Adrenal gland (tissue), 12 donors: ENCODE data around the gene FOXJ2. TPM values are rescaled to one million over a fixed set of nuclear protein-coding genes. Genes with fewer than 3 reads are reported as not detected.

Experiments used
- DNase-seq, 7 donors: peaks; one replicate each; pipeline ENCODE4 v3.0.0-alpha.2; 2019 to 2020
- H3K27ac ChIP-seq, 5 donors: fragments of 200-600 bp; sonication (generic) in 4 of 5; 1 replicate in 3 of 5; 2 replicates in 2 of 5; pipeline versions ENCODE4 v1.5.1 to v1.8.0; 2016 to 2020; ENCODE audit warnings: mild to moderate bottlenecking in 1 of 5
- H3K27me3 ChIP-seq: fragments of 200-600 bp; 2 replicates; pipeline ENCODE4 v1.8.0; 2021
- H3K36me3 ChIP-seq, 2 donors: fragments of 200-600 bp; replicated peaks in 1 of 2; 1 replicate in 1 of 2; 2 replicates in 1 of 2; pipeline versions ENCODE4 v1.5.1 to v1.8.0; 2018 to 2022
- H3K4me1 ChIP-seq, 2 donors: fragments of 200-600 bp; replicated peaks in 1 of 2; 1 replicate in 1 of 2; 2 replicates in 1 of 2; pipeline versions ENCODE4 v1.5.1 to v1.8.0; 2018 to 2021
- H3K4me3 ChIP-seq, 4 donors: fragments of 200-600 bp; sonication (generic) in 3 of 4; one replicate each; pipeline ENCODE4 v1.5.1; 2016 to 2018
- H3K9me3 ChIP-seq, 3 donors: fragments of 200-600 bp; sonication (generic) in 1 of 3; replicated peaks in 1 of 3; 1 replicate in 2 of 3; 2 replicates in 1 of 3; pipeline versions ENCODE4 v1.5.1 to v1.8.0; 2016 to 2021
- POLR2A ChIP-seq, 2 donors: fragments of 450-650 bp; IDR thresholded peaks; one replicate each; pipeline ENCODE4 v1.6.1; 2017; ENCODE audit warnings: antibody characterized with exemption in 2 of 2, mild to moderate bottlenecking in 2 of 2, moderate library complexity in 1 of 2
- WGBS, 4 donors: extraction: QIAGEN DNeasy Blood & Tissue Kit in 2 of 4; methylation state at CpG; one replicate each; pipeline versions ENCODE4 v1.1.5 to v1.1.7; 2013 to 2017; 5-methylcytosine and 5-hydroxymethylcytosine counted together
- intact Hi-C, 2 donors: fragments of 100-400 bp; cut with DNase I; formaldehyde crosslinking; loops; one replicate each; pipeline versions ENCODE4 v1.14.1 to v1.15.0; 2022 to 2023
- polyA plus RNA-seq, 3 donors: library from polyadenylated mRNA; stranded (reverse); fragments of 200-250 nt in 2 of 3; fragments of 350-450 nt in 1 of 3; fragmentation: Illumina TruSeq in 1 of 3; extraction: RNeasy Lipid Tissue Mini Kit (QIAGEN cat#74804) in 1 of 3; gene quantifications; one replicate each; pipeline ENCODE4 v1.2.3, GENCODE V29; 2013 to 2014
- total RNA-seq, 9 donors: library from RNA; depleted of rRNA in 4 of 9; stranded (reverse); fragments of >200 nt in 4 of 9; fragments of 120-200 nt in 1 of 9; fragmentation: NEBNext Ultra II Directional in 1 of 9; extraction: Animal tissue kit (Norgen Biotek cat#: 25700) in 1 of 9; gene quantifications; one replicate each; pipeline versions ENCODE4 v1.1.0 to v1.2.4, GENCODE V29; 2013 to 2023
- TF ChIP-seq, protein P1 (sequence below), 6 experiments: fragments of 450-650 bp in 4 of 6; fragments of 200-600 bp in 2 of 6; sonication (generic) in 1 of 6; IDR thresholded peaks; 1 replicate in 5 of 6; 2 replicates in 1 of 6; pipeline versions ENCODE4 v1.5.1 to v1.8.0; 2016 to 2021; ENCODE audit warnings: antibody characterized with exemption in 6 of 6, mild to moderate bottlenecking in 2 of 6, moderate library complexity in 1 of 6
- donor health status: healthy with polysubstance abuse.
- donor health status: Bipolar disorder and iron deficiency.
- donor health status: DM: yes; HTN: yes; CAD: no.
- donor health status: DM: no; HTN: no; CAD: no.
- donor health status: DM: no; HTN: no; CAD: no.
- donor health status: DM: yes; HTN: yes; CAD: no.

FOXJ2 gene
- total and polyA plus RNA-seq, 12 donors, result 7.1 to 20.8 (median 12.8) TPM

DNA sequence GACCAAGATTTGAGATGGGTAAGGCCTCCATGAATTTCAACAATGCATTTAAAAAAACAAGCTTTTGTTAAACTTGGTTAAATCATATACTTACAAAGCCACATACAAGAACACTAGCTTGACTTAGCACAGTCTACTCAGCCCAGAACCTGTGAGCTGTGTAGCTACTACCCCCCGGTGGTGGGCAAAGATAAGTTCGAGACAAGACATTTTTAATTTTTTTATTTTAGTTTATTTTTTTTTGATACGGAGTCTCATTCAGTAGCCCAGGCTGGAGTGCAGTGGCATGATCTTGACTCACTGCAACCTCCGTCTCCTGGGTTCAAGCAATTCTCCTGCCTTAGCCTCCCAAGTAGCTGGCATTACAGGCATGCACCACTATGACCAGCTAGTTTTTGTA, 45.9 kb downstream of the FOXJ2 start:
- Histone ChIP-seq H3K27me3 (no peaks in the 10 kb centered on the region), H3K4me1 (peaks cover 15 to 22% of the 10 kb centered on the region in 2 donors), H3K9me3 (no peaks in the 10 kb centered on the region), H3K4me3 (no peak overlapping the region), H3K27ac (no peak overlapping the region), H3K36me3 (no peaks in the 10 kb centered on the region)
- no peak for TF ChIP-seq POLR2A (IDR thresholded peaks at IDR 0.05)
- TF ChIP-seq, protein P1, sequence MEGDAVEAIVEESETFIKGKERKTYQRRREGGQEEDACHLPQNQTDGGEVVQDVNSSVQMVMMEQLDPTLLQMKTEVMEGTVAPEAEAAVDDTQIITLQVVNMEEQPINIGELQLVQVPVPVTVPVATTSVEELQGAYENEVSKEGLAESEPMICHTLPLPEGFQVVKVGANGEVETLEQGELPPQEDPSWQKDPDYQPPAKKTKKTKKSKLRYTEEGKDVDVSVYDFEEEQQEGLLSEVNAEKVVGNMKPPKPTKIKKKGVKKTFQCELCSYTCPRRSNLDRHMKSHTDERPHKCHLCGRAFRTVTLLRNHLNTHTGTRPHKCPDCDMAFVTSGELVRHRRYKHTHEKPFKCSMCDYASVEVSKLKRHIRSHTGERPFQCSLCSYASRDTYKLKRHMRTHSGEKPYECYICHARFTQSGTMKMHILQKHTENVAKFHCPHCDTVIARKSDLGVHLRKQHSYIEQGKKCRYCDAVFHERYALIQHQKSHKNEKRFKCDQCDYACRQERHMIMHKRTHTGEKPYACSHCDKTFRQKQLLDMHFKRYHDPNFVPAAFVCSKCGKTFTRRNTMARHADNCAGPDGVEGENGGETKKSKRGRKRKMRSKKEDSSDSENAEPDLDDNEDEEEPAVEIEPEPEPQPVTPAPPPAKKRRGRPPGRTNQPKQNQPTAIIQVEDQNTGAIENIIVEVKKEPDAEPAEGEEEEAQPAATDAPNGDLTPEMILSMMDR (IDR thresholded peaks at IDR 0.05), result peak in 5 of 6 experiments; percentile 27 to 55 (median 40)
- peak in 5 of 7 donors; percentile 33 to 54 (median 43) for DNase-seq
- intact Hi-C loops, result no loop called here
- 17 to 27% (median 18%) methylated on average over 4 of the region's 4 CpGs for WGBS, 4 donors

DNA sequence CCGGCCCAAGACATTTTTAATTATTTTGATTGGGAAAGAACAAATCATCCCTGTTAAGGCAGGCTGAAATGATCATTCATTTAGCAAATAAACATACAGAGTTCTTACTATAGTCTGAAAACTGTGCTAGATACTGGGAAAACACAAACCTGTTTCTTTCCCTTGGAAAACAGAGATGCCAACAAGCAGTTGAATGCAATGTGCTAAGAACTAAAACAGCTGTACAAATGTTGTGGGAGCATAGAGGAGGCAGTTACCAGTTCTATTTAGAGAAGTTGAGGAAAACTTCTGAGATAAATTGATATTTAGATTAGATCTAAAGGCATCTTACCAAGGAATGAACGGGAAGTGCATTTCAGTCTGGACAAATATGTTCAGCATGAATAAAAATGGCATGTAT, 46.4 kb downstream of the FOXJ2 start:
- no peak for DNase-seq
- H3K4me3 ChIP-seq, result no peak overlapping the region
- intact Hi-C loops, result no loop called here
- H3K27me3 ChIP-seq, result no peaks in the 10 kb centered on the region
- H3K4me1 ChIP-seq, result peaks cover 15 to 28% of the 10 kb centered on the region in 2 donors
- WGBS, 4 donors, result 67 to 83% (median 78%) methylated on average over 2 of the region's 2 CpGs
- no peaks in the 10 kb centered on the region for H3K36me3 ChIP-seq
- H3K27ac ChIP-seq, result no peak overlapping the region
- TF ChIP-seq POLR2A (IDR thresholded peaks at IDR 0.05), result no peak
- TF ChIP-seq, protein P1 (IDR thresholded peaks at IDR 0.05), result no peak
- no peaks in the 10 kb centered on the region for H3K9me3 ChIP-seq

DNA sequence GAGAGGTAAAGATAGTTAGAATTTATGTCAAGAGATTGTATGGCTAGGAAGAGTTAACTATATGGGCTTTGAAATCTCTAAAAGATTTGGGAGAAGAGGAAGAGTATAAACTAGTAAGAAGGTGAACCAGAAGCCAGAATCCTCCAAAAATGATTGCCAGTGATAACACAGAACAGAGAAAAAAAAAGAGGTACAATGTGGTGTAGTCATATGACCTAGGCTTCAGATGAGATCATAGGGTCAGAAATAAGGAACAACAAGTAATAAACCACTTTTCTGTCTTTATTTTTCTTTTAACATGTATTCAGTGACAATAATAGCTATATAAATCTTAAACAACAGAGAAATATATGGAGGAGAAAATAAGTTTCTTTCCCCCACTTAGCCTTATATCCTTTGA, 47.6 kb downstream of the FOXJ2 start:
- no peaks in the 10 kb centered on the region for H3K27me3 ChIP-seq
- intact Hi-C loops, result no loop called here
- H3K4me3 ChIP-seq, result no peak overlapping the region
- no peaks in the 10 kb centered on the region for H3K9me3 ChIP-seq
- DNase-seq, result no peak
- no peak overlapping the region for H3K27ac ChIP-seq
- H3K4me1 ChIP-seq, result peaks cover 15 to 36% of the 10 kb centered on the region in 2 donors
- no peaks in the 10 kb centered on the region for H3K36me3 ChIP-seq
- TF ChIP-seq POLR2A (IDR thresholded peaks at IDR 0.05), result no peak
- TF ChIP-seq, protein P1 (IDR thresholded peaks at IDR 0.05), result no peak

DNA sequence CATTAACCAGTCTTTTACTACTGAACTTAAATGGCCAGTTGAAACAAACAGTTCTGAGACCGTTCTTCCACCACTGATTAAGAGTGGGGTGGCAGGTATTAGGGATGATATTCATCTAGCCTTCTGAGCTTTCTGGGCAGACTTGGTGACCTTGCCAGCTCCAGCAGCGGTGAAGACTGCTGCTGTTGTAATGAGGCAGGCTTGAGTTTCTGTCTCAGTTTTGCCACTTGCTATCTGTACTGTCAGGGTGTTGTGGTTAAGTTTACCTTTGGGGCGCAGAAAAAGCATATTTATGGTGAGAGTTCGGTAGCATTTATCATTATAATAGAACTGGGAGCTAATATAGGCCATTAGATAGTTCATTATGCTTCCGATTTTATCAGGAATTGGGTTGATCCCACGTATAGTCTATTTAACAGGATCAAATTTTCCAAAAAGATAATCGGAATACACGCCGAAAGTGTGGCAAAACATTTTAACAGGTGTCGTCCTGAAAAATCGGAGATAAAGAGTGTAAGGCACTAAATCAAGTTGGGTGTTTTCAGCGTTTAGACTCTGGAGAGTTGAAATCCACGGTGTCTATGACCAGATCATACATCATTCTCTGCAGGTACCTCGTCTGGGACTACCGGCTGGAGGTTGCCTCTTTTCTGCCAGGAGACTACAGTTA, 48.9 kb downstream of the FOXJ2 start:
- intact Hi-C loops, result no loop called here
- Histone ChIP-seq H3K4me3 (peak overlapping the region; percentile 30 to 85 (median 60)), H3K9me3 (no peaks in the 10 kb centered on the region), H3K4me1 (peaks cover 15 to 36% of the 10 kb centered on the region in 2 donors), H3K27me3 (no peaks in the 10 kb centered on the region), H3K27ac (peak overlapping the region; percentile 40 to 98 (median 89)), H3K36me3 (no peaks in the 10 kb centered on the region)
- TF ChIP-seq POLR2A (IDR thresholded peaks at IDR 0.05), result peak in 1 of 2 donors; percentile 28
- TF ChIP-seq, protein P1 (IDR thresholded peaks at IDR 0.05), result no peak
- peak; percentile 38 to 65 (median 44) for DNase-seq
- WGBS, 4 donors, result 0 to 2% (median 1%) methylated on average over 15 of the region's 15 CpGs
